Measurements from ENCODE around the gene NUDT12.

The NUDT12 gene

DNA sequence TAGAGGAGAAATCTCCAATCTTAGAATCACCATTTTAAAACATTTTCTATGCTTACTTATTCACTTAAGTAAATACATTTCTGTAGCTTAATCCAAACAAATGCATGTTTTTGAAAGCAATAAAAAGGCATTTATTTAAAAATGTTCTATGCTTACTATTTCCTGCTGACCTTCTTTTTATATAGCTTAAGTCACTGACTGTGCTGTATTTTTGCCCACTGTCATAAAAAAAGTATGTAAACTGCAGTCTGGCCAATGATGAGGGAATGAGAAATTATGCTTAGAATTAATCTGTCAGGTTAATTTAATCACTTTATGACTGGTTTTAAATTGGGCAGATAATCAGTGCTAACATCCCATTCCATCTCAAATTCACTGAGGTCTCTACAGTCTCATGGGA is 20.1 kb downstream of the NUDT12 start:
- H3K27me3 ChIP-seq (ENCODE audit: control insufficient read depth, insufficient read depth, low read length, poor library complexity, severe bottlenecking) = no peaks in the 10 kb centered on the region
- H3K4me1 ChIP-seq (ENCODE audit: control insufficient read depth, insufficient read depth, low read length) = no peaks in the 10 kb centered on the region
- H3K4me3 ChIP-seq (ENCODE audit: insufficient read depth, low read depth, low read length) = no peak overlapping the region
- no peaks in the 10 kb centered on the region for H3K9me3 ChIP-seq (ENCODE audit: control insufficient read depth, low read length)
- H3K36me3 ChIP-seq (ENCODE audit: control insufficient read depth, insufficient read depth, low read length) = no peaks in the 10 kb centered on the region
- H3K27ac ChIP-seq (ENCODE audit: insufficient read depth, low read depth, low read length, poor library complexity, severe bottlenecking) = no peak overlapping the region

GRCh38 chr5:103541569-103541968 is 21.0 kb downstream of the NUDT12 start:
- WGBS, 2 experiments = 92 to 96% methylated on average over 3 of the region's 3 CpGs
- no peak overlapping the region for H3K27ac ChIP-seq (ENCODE audit: insufficient read depth, low read depth, low read length, poor library complexity, severe bottlenecking)
- no peaks in the 10 kb centered on the region for H3K4me1 ChIP-seq (ENCODE audit: control insufficient read depth, insufficient read depth, low read length)
- no peak overlapping the region for H3K4me3 ChIP-seq (ENCODE audit: insufficient read depth, low read depth, low read length)
- no peaks in the 10 kb centered on the region for H3K9me3 ChIP-seq (ENCODE audit: control insufficient read depth, low read length)
- no peaks in the 10 kb centered on the region for H3K27me3 ChIP-seq (ENCODE audit: control insufficient read depth, insufficient read depth, low read length, poor library complexity, severe bottlenecking)
- no peaks in the 10 kb centered on the region for H3K36me3 ChIP-seq (ENCODE audit: control insufficient read depth, insufficient read depth, low read length)

- Histone ChIP-seq H3K27ac (ENCODE audit: insufficient read depth, low read depth, low read length, poor library complexity, severe bottlenecking) (no peak overlapping the region), H3K4me1 (ENCODE audit: control insufficient read depth, insufficient read depth, low read length) (no peaks in the 10 kb centered on the region), H3K36me3 (ENCODE audit: control insufficient read depth, insufficient read depth, low read length) (no peaks in the 10 kb centered on the region), H3K27me3 (ENCODE audit: control insufficient read depth, insufficient read depth, low read length, poor library complexity, severe bottlenecking) (no peaks in the 10 kb centered on the region), H3K9me3 (ENCODE audit: control insufficient read depth, low read length) (no peaks in the 10 kb centered on the region), H3K4me3 (ENCODE audit: insufficient read depth, low read depth, low read length) (no peak overlapping the region)
- 94 to 100% methylated on average over 2 of the region's 2 CpGs for WGBS, 2 experiments
Observed at GRCh38 chr5:103541114-103541513, 21.5 kb downstream of the NUDT12 start.

- 85 to 93% methylated on average over 3 of the region's 3 CpGs for WGBS, 2 experiments
Observed at GRCh38 chr5:103539376-103540330, 22.9 kb downstream of the NUDT12 start.

DNA sequence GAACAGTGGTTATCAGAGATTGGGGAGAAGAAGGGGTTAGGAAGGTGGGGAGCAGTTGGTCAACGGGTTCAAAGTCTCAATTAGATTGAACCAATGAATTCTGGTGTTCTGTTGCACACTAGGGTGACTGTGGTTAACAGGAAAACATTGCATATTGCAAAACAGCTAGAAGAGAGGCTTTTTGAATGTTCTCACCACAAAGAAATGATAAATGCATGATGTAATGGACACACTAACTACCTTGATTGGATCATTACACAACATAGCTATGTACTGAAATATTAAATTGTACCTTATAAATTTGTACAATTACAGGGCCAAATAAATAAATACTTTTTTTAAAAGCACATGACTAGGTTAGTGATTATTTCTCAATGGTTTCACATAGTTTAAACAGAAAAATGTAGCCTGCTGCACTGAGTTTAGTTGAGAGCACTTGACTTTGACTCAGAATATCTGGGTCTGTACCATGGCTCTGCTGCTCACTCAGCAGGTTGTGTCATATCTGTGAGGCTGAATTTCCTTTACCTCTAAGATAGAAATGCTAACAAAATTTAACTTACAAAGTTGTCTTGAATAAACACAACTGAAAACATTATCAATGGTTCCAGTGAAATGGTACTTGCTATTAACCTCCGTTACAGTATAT is 30.4 kb downstream of the NUDT12 start:
- Histone ChIP-seq H3K4me3 (ENCODE audit: insufficient read depth, low read depth, low read length) (no peak overlapping the region), H3K9me3 (ENCODE audit: control insufficient read depth, low read length) (no peaks in the 10 kb centered on the region), H3K27ac (ENCODE audit: insufficient read depth, low read depth, low read length, poor library complexity, severe bottlenecking) (no peak overlapping the region), H3K36me3 (ENCODE audit: control insufficient read depth, insufficient read depth, low read length) (no peaks in the 10 kb centered on the region), H3K27me3 (ENCODE audit: control insufficient read depth, insufficient read depth, low read length, poor library complexity, severe bottlenecking) (no peaks in the 10 kb centered on the region), H3K4me1 (ENCODE audit: control insufficient read depth, insufficient read depth, low read length) (no peaks in the 10 kb centered on the region)
- WGBS, 2 experiments = 95 to 97% methylated on average over 2 of the region's 2 CpGs

More at GRCh38 chr5:103539376-103540330, 22.9 kb downstream of the NUDT12 start:
- Histone ChIP-seq H3K4me1 (ENCODE audit: control insufficient read depth, insufficient read depth, low read length) (no peaks in the 10 kb centered on the region), H3K4me3 (ENCODE audit: insufficient read depth, low read depth, low read length) (no peak overlapping the region), H3K27me3 (ENCODE audit: control insufficient read depth, insufficient read depth, low read length, poor library complexity, severe bottlenecking) (no peaks in the 10 kb centered on the region), H3K27ac (ENCODE audit: insufficient read depth, low read depth, low read length, poor library complexity, severe bottlenecking) (no peak overlapping the region), H3K36me3 (ENCODE audit: control insufficient read depth, insufficient read depth, low read length) (no peaks in the 10 kb centered on the region), H3K9me3 (ENCODE audit: control insufficient read depth, low read length) (no peaks in the 10 kb centered on the region)

- Histone ChIP-seq H3K4me3 (ENCODE audit: insufficient read depth, low read depth, low read length) (no peak overlapping the region), H3K27ac (ENCODE audit: insufficient read depth, low read depth, low read length, poor library complexity, severe bottlenecking) (no peak overlapping the region), H3K27me3 (ENCODE audit: control insufficient read depth, insufficient read depth, low read length, poor library complexity, severe bottlenecking) (no peaks in the 10 kb centered on the region), H3K4me1 (ENCODE audit: control insufficient read depth, insufficient read depth, low read length) (no peaks in the 10 kb centered on the region), H3K36me3 (ENCODE audit: control insufficient read depth, insufficient read depth, low read length) (no peaks in the 10 kb centered on the region), H3K9me3 (ENCODE audit: control insufficient read depth, low read length) (no peaks in the 10 kb centered on the region)
- 91 to 93% methylated on average over 6 of the region's 6 CpGs for WGBS, 2 experiments
Observed at GRCh38 chr5:103526164-103526915, 36.2 kb downstream of the NUDT12 start.

GRCh38 chr5:103525361-103525760 is 37.2 kb downstream of the NUDT12 start:
- no peak overlapping the region for H3K27ac ChIP-seq (ENCODE audit: insufficient read depth, low read depth, low read length, poor library complexity, severe bottlenecking)
- H3K4me1 ChIP-seq (ENCODE audit: control insufficient read depth, insufficient read depth, low read length) = no peaks in the 10 kb centered on the region
- H3K9me3 ChIP-seq (ENCODE audit: control insufficient read depth, low read length) = no peaks in the 10 kb centered on the region
- H3K36me3 ChIP-seq (ENCODE audit: control insufficient read depth, insufficient read depth, low read length) = no peaks in the 10 kb centered on the region
- WGBS, 2 experiments = 92% methylated on average over 1 of the region's 1 CpG; no CpG with 5 or more reads in 1 of the 2 experiments
- no peaks in the 10 kb centered on the region for H3K27me3 ChIP-seq (ENCODE audit: control insufficient read depth, insufficient read depth, low read length, poor library complexity, severe bottlenecking)
- H3K4me3 ChIP-seq (ENCODE audit: insufficient read depth, low read depth, low read length) = no peak overlapping the region

DNA sequence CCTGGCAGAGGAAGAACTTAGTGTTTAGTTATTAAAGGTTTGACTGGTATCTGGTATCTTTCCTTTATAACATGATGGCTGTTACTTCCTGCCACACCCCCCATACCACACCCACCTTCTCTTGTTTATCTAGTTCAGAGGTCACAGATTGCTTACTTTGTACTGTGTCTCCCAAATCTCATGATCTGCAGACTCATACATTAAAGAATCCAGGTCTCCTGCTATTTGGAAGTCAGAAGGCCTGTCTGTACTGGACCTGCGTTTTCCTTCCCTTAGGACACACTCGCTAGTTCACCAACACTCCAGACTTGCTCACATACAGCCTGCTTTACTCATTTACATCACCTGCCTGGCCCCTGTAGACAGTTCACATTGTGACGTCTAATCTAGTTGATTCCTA is 39.3 kb downstream of the NUDT12 start:
- H3K36me3 ChIP-seq (ENCODE audit: control insufficient read depth, insufficient read depth, low read length) = no peaks in the 10 kb centered on the region
- no peaks in the 10 kb centered on the region for H3K4me1 ChIP-seq (ENCODE audit: control insufficient read depth, insufficient read depth, low read length)
- H3K27me3 ChIP-seq (ENCODE audit: control insufficient read depth, insufficient read depth, low read length, poor library complexity, severe bottlenecking) = no peaks in the 10 kb centered on the region
- 90 to 97% methylated on average over 3 of the region's 3 CpGs for WGBS, 2 experiments
- H3K4me3 ChIP-seq (ENCODE audit: insufficient read depth, low read depth, low read length) = no peak overlapping the region
- H3K27ac ChIP-seq (ENCODE audit: insufficient read depth, low read depth, low read length, poor library complexity, severe bottlenecking) = no peak overlapping the region
- H3K9me3 ChIP-seq (ENCODE audit: control insufficient read depth, low read length) = no peaks in the 10 kb centered on the region

DNA sequence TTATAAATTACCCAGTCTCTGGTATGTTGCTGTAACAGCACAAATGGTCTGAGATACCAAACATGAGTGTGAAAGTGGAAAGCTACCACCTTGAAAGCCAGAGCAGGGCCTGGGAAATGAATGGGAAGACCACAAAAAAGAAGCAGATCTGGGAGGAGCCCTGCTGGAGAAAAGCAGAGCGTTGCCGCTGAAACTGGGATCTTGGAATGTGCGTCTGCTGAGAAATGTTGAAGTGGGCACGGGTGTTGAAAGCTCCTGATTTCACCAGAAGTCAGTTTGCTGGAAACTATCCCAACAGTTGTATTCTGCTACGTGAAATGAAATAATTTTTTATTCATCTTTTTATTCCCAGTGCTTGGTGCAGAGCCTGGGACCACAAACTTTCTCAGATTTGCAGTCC is 40.0 kb downstream of the NUDT12 start:
- no peaks in the 10 kb centered on the region for H3K9me3 ChIP-seq (ENCODE audit: control insufficient read depth, low read length)
- H3K27me3 ChIP-seq (ENCODE audit: control insufficient read depth, insufficient read depth, low read length, poor library complexity, severe bottlenecking) = no peaks in the 10 kb centered on the region
- H3K27ac ChIP-seq (ENCODE audit: insufficient read depth, low read depth, low read length, poor library complexity, severe bottlenecking) = no peak overlapping the region
- H3K36me3 ChIP-seq (ENCODE audit: control insufficient read depth, insufficient read depth, low read length) = no peaks in the 10 kb centered on the region
- 89 to 97% methylated on average over 5 of the region's 5 CpGs for WGBS, 2 experiments
- H3K4me1 ChIP-seq (ENCODE audit: control insufficient read depth, insufficient read depth, low read length) = no peaks in the 10 kb centered on the region
- H3K4me3 ChIP-seq (ENCODE audit: insufficient read depth, low read depth, low read length) = no peak overlapping the region

DNA sequence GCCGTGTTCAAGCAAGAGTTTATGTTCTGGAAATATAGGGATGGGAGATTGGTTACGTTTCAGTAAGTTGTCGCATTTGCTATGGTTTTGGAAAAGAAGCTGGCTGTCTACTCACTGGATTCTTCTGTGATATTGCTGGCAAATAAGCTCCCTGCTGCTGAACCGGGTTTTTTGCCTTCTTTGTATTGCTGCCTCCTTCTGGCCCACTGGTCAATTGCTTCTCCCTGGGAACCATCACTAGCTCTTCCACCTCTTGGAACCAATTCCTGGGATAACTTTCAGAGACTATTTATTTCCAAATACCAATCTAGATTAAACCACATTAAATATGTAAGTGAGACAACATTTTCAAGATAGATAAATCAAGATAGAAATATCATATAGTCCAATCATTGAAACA is 43.0 kb downstream of the NUDT12 start:
- 61 to 68% methylated on average over 4 of the region's 4 CpGs for WGBS, 2 experiments

More for the DNA sequence above, 43.0 kb downstream of the NUDT12 start:
- Histone ChIP-seq H3K27me3 (ENCODE audit: control insufficient read depth, insufficient read depth, low read length, poor library complexity, severe bottlenecking) (no peaks in the 10 kb centered on the region), H3K9me3 (ENCODE audit: control insufficient read depth, low read length) (no peaks in the 10 kb centered on the region), H3K4me1 (ENCODE audit: control insufficient read depth, insufficient read depth, low read length) (no peaks in the 10 kb centered on the region), H3K36me3 (ENCODE audit: control insufficient read depth, insufficient read depth, low read length) (no peaks in the 10 kb centered on the region), H3K4me3 (ENCODE audit: insufficient read depth, low read depth, low read length) (no peak overlapping the region), H3K27ac (ENCODE audit: insufficient read depth, low read depth, low read length, poor library complexity, severe bottlenecking) (no peak overlapping the region)

Measured in ectodermal cell (in vitro differentiated cells).